SK-N-SH (cell line): ENCODE data around the gene SPIRE1. TPM values are rescaled to one million over a fixed set of nuclear protein-coding genes. Genes with fewer than 3 reads are reported as not detected.
"Not testable (repeated sequence)": the region's sequence is repeated elsewhere in the genome, so short reads cannot be mapped to it uniquely, and the experiment has no call there.

Source experiments
- CTCF ChIA-PET: fragments of 300-600, 350-600 bp; formaldehyde crosslinking; extraction: SDS; loops from one replicate; lab custom pipeline; 2021; lab: Yijun Ruan, JAX
- POLR2A ChIA-PET: fragments of 350-600 bp; sonication (Branson Sonifier 250); formaldehyde crosslinking; extraction: SDS; loops from one replicate; lab custom pipeline; 2020; ENCODE audit warnings: antibody characterized with exemption, inconsistent platforms; lab: Yijun Ruan, JAX
- DNase-seq: peaks from one replicate; pipeline ENCODE4 v3.0.0; 2012
- H2AFZ ChIP-seq: fragments of 200-600 bp; sonication (generic); 2 replicates; pipeline ENCODE4 v1.8.1; 2016; ENCODE audit warnings: antibody characterized with exemption, mild to moderate bottlenecking, low read depth
- H3F3A ChIP-seq: fragments of 200-600 bp; sonication (generic); replicated peaks from 2 replicates; pipeline ENCODE3; 2016; ENCODE audit warnings: antibody characterized with exemption, mild to moderate bottlenecking; ENCODE audit not compliant: insufficient read depth
- H3K27ac ChIP-seq, 2 experiments: fragments of 200-500 bp in 1 of 2; fragments of 200-600 bp in 1 of 2; sonication (Bioruptor generic) in 1 of 2; sonication (generic), shearing (Covaris generic) in 1 of 2; 2 replicates each; pipeline versions ENCODE4 v1.5.1 to v1.6.1; 2014 to 2016; ENCODE audit warnings: low read depth in 2 of 2, inconsistent platforms in 1 of 2, low read length in 1 of 2, mild to moderate bottlenecking in 1 of 2, mixed read lengths in 1 of 2
- H3K27me3 ChIP-seq: fragments of 200-600 bp; sonication (generic), shearing (Covaris generic); 2 replicates; pipeline ENCODE4 v1.6.1; 2016; ENCODE audit warnings: mixed run types; ENCODE audit not compliant: insufficient read depth
- H3K36me3 ChIP-seq, 2 experiments: fragments of 200-500 bp in 1 of 2; fragments of 200-600 bp in 1 of 2; sonication (Bioruptor generic) in 1 of 2; sonication (generic) in 1 of 2; replicated peaks in 1 of 2; 2 replicates each; pipeline versions ENCODE3 to v1.5.1; 2014 to 2016; ENCODE audit warnings: low read length in 1 of 2, mild to moderate bottlenecking in 1 of 2; ENCODE audit not compliant: insufficient read depth in 2 of 2, control insufficient read depth in 1 of 2
- H3K4me1 ChIP-seq, 2 experiments: fragments of 200-500 bp in 1 of 2; fragments of 200-600 bp in 1 of 2; sonication (Bioruptor generic) in 1 of 2; sonication (generic), shearing (Covaris generic) in 1 of 2; 2 replicates each; pipeline versions ENCODE4 v1.5.1 to v1.6.1; 2014 to 2016; ENCODE audit warnings: low read depth in 1 of 2, low read length in 1 of 2, mixed run types in 1 of 2; ENCODE audit not compliant: insufficient read depth in 2 of 2, control insufficient read depth in 1 of 2
- H3K4me2 ChIP-seq: fragments of 200-600 bp; sonication (generic), shearing (Covaris generic); 2 replicates; pipeline ENCODE4 v1.6.1; 2017; ENCODE audit warnings: mixed run types
- H3K4me3 ChIP-seq, 2 experiments: fragments of 200-500 bp in 1 of 2; fragments of 200-600 bp in 1 of 2; sonication (Bioruptor generic) in 1 of 2; sonication (generic), shearing (Covaris generic) in 1 of 2; 2 replicates each; pipeline versions ENCODE4 v1.5.1 to v1.8.1; 2014 to 2016; ENCODE audit warnings: low read depth in 2 of 2, inconsistent platforms in 1 of 2, low read length in 1 of 2, mild to moderate bottlenecking in 1 of 2, mixed read lengths in 1 of 2, moderate library complexity in 1 of 2
- H3K79me2 ChIP-seq: fragments of 200-600 bp; sonication (generic); 2 replicates; pipeline ENCODE4 v1.8.1; 2017; ENCODE audit warnings: mild to moderate bottlenecking; ENCODE audit not compliant: insufficient read depth
- H3K9ac ChIP-seq: fragments of 200-600 bp; sonication (generic); 2 replicates; pipeline ENCODE4 v1.6.1; 2017; ENCODE audit warnings: mixed run types
- H3K9me2 ChIP-seq: fragments of 200-600 bp; sonication (generic); 2 replicates; pipeline ENCODE4 v1.6.1; 2017; ENCODE audit warnings: mixed run types
- H3K9me3 ChIP-seq: fragments of 200-600 bp; sonication (generic); 2 replicates; pipeline ENCODE4 v1.6.1; 2017; ENCODE audit warnings: mixed run types, mild to moderate bottlenecking, moderate library complexity
- H4K20me1 ChIP-seq: fragments of 200-600 bp; sonication (generic); 2 replicates; pipeline ENCODE4 v1.6.1; 2017; ENCODE audit warnings: mild to moderate bottlenecking, mixed run types; ENCODE audit not compliant: insufficient read depth
- CHD2 ChIP-seq: fragments of 150-350 bp; IDR thresholded peaks from 2 replicates; pipeline ENCODE4 v1.6.1; 2018; ENCODE audit warnings: low read length; ENCODE audit not compliant: partially characterized antibody
- EZH2phosphoT487 ChIP-seq: fragments of 200-600 bp; sonication (generic); IDR thresholded peaks from 2 replicates; pipeline ENCODE4 v1.6.1; 2017; ENCODE audit warnings: low read depth, mixed run types, mild to moderate bottlenecking, antibody characterized with exemption, moderate library complexity, borderline replicate concordance
- GABPA ChIP-seq: IDR thresholded peaks from 2 replicates; pipeline ENCODE4 v1.4.0; 2012; ENCODE audit warnings: low read depth, mild to moderate bottlenecking
- GATA2 ChIP-seq: sonication (generic); formaldehyde crosslinking; IDR thresholded peaks from 2 replicates; pipeline ENCODE4 v1.5.0; 2020; ENCODE audit warnings: mild to moderate bottlenecking, missing genetic modification reagents
- IRF3 ChIP-seq: fragments of 150-350 bp; IDR thresholded peaks from 2 replicates; pipeline ENCODE4 v1.6.1; 2016; ENCODE audit warnings: mild to moderate bottlenecking, low read depth, low read length
- MEF2A ChIP-seq: IDR thresholded peaks from 2 replicates; pipeline ENCODE4 v1.4.0; 2012; ENCODE audit warnings: low read depth, borderline replicate concordance
- MXI1 ChIP-seq: IDR thresholded peaks from 2 replicates; pipeline ENCODE4 v1.6.1; 2012; ENCODE audit warnings: mild to moderate bottlenecking, low read depth, low read length, improper control_type of control experiment
- NFIC ChIP-seq: IDR thresholded peaks from 2 replicates; pipeline ENCODE4 v1.4.0; 2012; ENCODE audit warnings: borderline replicate concordance
- PBX3 ChIP-seq: IDR thresholded peaks from 2 replicates; pipeline ENCODE4; 2012
- RAD21 ChIP-seq: IDR thresholded peaks from 2 replicates; pipeline ENCODE4 v1.6.1; 2012; ENCODE audit warnings: mild to moderate bottlenecking, low read length
- RXRA ChIP-seq: IDR thresholded peaks from 2 replicates; pipeline ENCODE4 v1.4.0; 2012; ENCODE audit warnings: low read depth, mild to moderate bottlenecking, borderline replicate concordance
- TEAD4 ChIP-seq: IDR thresholded peaks from 2 replicates; pipeline ENCODE4 v1.4.0; 2012; ENCODE audit warnings: mild to moderate bottlenecking, borderline replicate concordance; ENCODE audit not compliant: insufficient read depth
- YY1 ChIP-seq: IDR thresholded peaks from 2 replicates; pipeline ENCODE4 v1.4.0; 2012; ENCODE audit warnings: low read depth, mild to moderate bottlenecking
- WGBS: methylation state at CpG from one replicate; pipeline ENCODE4 v1.1.6; 2017; ENCODE audit warnings: low lambda C conversion rate; 5-methylcytosine and 5-hydroxymethylcytosine counted together
- polyA plus RNA-seq, 3 experiments: library from polyadenylated mRNA; depleted of rRNA; stranded (reverse); fragments of >200 nt; gene quantifications; 2 replicates each; pipeline ENCODE4 v1.2.3, GENCODE V29; 2012

The SPIRE1 gene
- polyA plus RNA-seq, 1 of the 3 experiments (the other 2 are of a cell fraction): 6.7 TPM

GRCh38 chr18:12411456-12411855, 246.5 kb downstream of the SPIRE1 start (continued):
- TF ChIP-seq RXRA (no peak), CHD2 (no peak), MXI1 (no peak), MEF2A (no peak), GATA2 (CRISPR knock-in tag) (no peak), GABPA (no peak), EZH2phosphoT487 (no peak), PBX3 (no peak), IRF3 (no peak), RAD21 (no peak)

GRCh38 chr18:12410747-12411146, 247.2 kb downstream of the SPIRE1 start:
- CTCF ChIA-PET, H2AFZ ChIP-seq, H3K9ac ChIP-seq, H3F3A ChIP-seq, DNase-seq, H3K27me3 ChIP-seq, H3K9me2 ChIP-seq, H3K9me3 ChIP-seq, POLR2A ChIA-PET, H4K20me1 ChIP-seq, H3K27ac ChIP-seq, H3K36me3 ChIP-seq, H3K4me2 ChIP-seq, H3K4me3 ChIP-seq: not testable (repeated sequence)
- Histone ChIP-seq H3K79me2 (peaks cover 69% of the 10 kb centered on the region), H3K4me1 (peaks cover 11 to 14% of the 10 kb centered on the region in 2 experiments; a peak in 2 of 4 replicates)
- 95% methylated on average over 9 of the region's 9 CpGs for WGBS

GRCh38 chr18:12410081-12410481, 247.8 kb downstream of the SPIRE1 start:
- H3K27ac ChIP-seq: peak overlapping the region in 1 of 2 experiments; percentile 20; a peak in 1 of 4 replicates
- DNase-seq: no peak
- H3K9ac ChIP-seq: no peak overlapping the region
- H3K4me1 ChIP-seq: peaks cover 11 to 14% of the 10 kb centered on the region in 2 experiments; a peak in 2 of 4 replicates
- H3K4me3 ChIP-seq: no peak overlapping the region
- peak overlapping the region; percentile 83; the same call in 1 of the 2 replicates for H3K4me2 ChIP-seq
- 0 out of 2 replicates have a peak, but pooled peaks cover 3% of the 10 kb centered on the region for H4K20me1 ChIP-seq
- no peak for TF ChIP-seq MEF2A
- no peak for TF ChIP-seq YY1
- no peak for TF ChIP-seq NFIC
- no peak for TF ChIP-seq RXRA
- no peak for TF ChIP-seq TEAD4
- TF ChIP-seq EZH2phosphoT487: no peak
- TF ChIP-seq CHD2: no peak
- no peaks in the 10 kb centered on the region for H3F3A ChIP-seq
- ChIA-PET POLR2A (interaction anchor here (0.6 kb wide), 1 partner anchor 79 kb away, joined by 3 read pairs; no protein-coding TSS in a partner anchor), CTCF (interaction anchor here (2.0 kb wide), 1 partner anchor 18 kb away, joined by 6 read pairs; no protein-coding TSS in a partner anchor)
- H3K9me2 ChIP-seq: no peaks in the 10 kb centered on the region
- peaks cover 65% of the 10 kb centered on the region for H3K79me2 ChIP-seq
- WGBS: 93% methylated on average over 9 of the region's 9 CpGs
- H3K9me3 ChIP-seq: no peaks in the 10 kb centered on the region
- no peak overlapping the region for H2AFZ ChIP-seq
- H3K27me3 ChIP-seq: no peaks in the 10 kb centered on the region
- peaks cover 0 to 5% of the 10 kb centered on the region in 2 experiments for H3K36me3 ChIP-seq
